HCT116 (cell line): ENCODE results near the gene ATN1. TPM values are rescaled to one million over a fixed set of nuclear protein-coding genes. Genes with fewer than 3 reads are reported as not detected.

Source experiments
- ATAC-seq: fragments of 200-7000 bp; cut with Tn5 transposase; 2 replicates; pipeline ENCODE4 v1.9.1; 2020; ENCODE audit warnings: mild to moderate bottlenecking, moderate library complexity
- BruUV-seq: library from RNA; stranded (reverse); fragments of 400-500 nt; replicated peaks from 2 replicates; lab custom pipeline; 2021; lab: Mats Ljungman, UMichigan
- CTCF ChIA-PET: fragments of 300-600 bp; sonication (Branson Sonifier 250); formaldehyde crosslinking; loops from one replicate; lab custom pipeline; 2021; ENCODE audit warnings: antibody characterized with exemption; lab: Charles Lee
- POLR2A ChIA-PET: fragments of 300-600, 350-600 bp; sonication (Branson Sonifier 250); formaldehyde crosslinking; loops from one replicate; lab custom pipeline; 2021; ENCODE audit warnings: antibody characterized with exemption; lab: Charles Lee
- RAD21 ChIA-PET, 2 experiments: fragments of 300-600 bp; sonication (Branson Sonifier 250); formaldehyde crosslinking; loops; one replicate each; lab custom pipeline; 2023; ENCODE audit warnings: low total read pairs in 2 of 2; ENCODE audit not compliant: uncharacterized antibody in 2 of 2, unreplicated experiment in 2 of 2, low non-redundant PET in 1 of 2; lab: Charles Lee
- DNase-seq: peaks from one replicate; pipeline ENCODE4 v3.0.0-alpha.2; 2010; ENCODE audit warnings: low read depth, low spot score
- H2AFZ ChIP-seq: fragments of 200-600 bp; shearing (Covaris generic), sonication (generic); 2 replicates; pipeline ENCODE4 v1.6.1; 2017; ENCODE audit warnings: low read depth, mixed run types, mixed read lengths, antibody characterized with exemption, low read length; ENCODE audit not compliant: poor library complexity, severe bottlenecking
- H3K27ac ChIP-seq: 2 replicates; pipeline ENCODE4 v1.5.1; 2012; ENCODE audit warnings: low read depth, low read length
- H3K27me3 ChIP-seq: fragments of 200-600 bp; sonication (generic); 2 replicates; pipeline ENCODE4 v1.6.1; 2016; ENCODE audit warnings: mixed run types, low read length, mixed read lengths; ENCODE audit not compliant: insufficient read depth
- H3K36me3 ChIP-seq, 2 experiments: fragments of 200-500 bp in 1 of 2; fragments of 200-600 bp in 1 of 2; sonication (Bioruptor generic) in 1 of 2; sonication (generic) in 1 of 2; 2 replicates each; pipeline versions ENCODE4 v1.5.1 to v1.6.1; 2014 to 2016; ENCODE audit warnings: low read length in 2 of 2, inconsistent platforms in 1 of 2, mixed read lengths in 1 of 2, mixed run types in 1 of 2; ENCODE audit not compliant: insufficient read depth in 2 of 2, control insufficient read depth in 1 of 2
- H3K4me1 ChIP-seq, 2 experiments: fragments of 200-600 bp in 1 of 2; sonication (generic) in 1 of 2; 2 replicates each; pipeline versions ENCODE4 v1.5.1 to v1.6.1; 2012 to 2017; ENCODE audit warnings: low read length in 2 of 2, inconsistent platforms in 1 of 2, mild to moderate bottlenecking in 1 of 2, mixed read lengths in 1 of 2, mixed run types in 1 of 2, moderate library complexity in 1 of 2; ENCODE audit not compliant: insufficient read depth in 2 of 2, control insufficient read depth in 1 of 2
- H3K4me2 ChIP-seq: fragments of 200-600 bp; sonication (generic); 2 replicates; pipeline ENCODE4 v1.6.1; 2017; ENCODE audit warnings: mixed run types, low read length, mixed read lengths
- H3K4me3 ChIP-seq, 2 experiments: fragments of 200-600 bp in 1 of 2; sonication (generic) in 1 of 2; replicated peaks in 1 of 2; 2 replicates each; pipeline ENCODE4 v1.5.1; 2011 to 2016; ENCODE audit warnings: low read length in 2 of 2, control low read depth in 1 of 2, low read depth in 1 of 2, mild to moderate bottlenecking in 1 of 2, mixed read lengths in 1 of 2, mixed run types in 1 of 2
- H3K79me2 ChIP-seq: fragments of 200-600 bp; sonication (generic); 2 replicates; pipeline ENCODE4 v1.6.1; 2017; ENCODE audit warnings: mild to moderate bottlenecking, mixed run types, low read length, moderate library complexity, mixed read lengths; ENCODE audit not compliant: insufficient read depth
- H3K9ac ChIP-seq: fragments of 200-600 bp; sonication (generic); 2 replicates; pipeline ENCODE4 v1.6.1; 2016; ENCODE audit warnings: low read length, mixed read lengths
- H3K9me2 ChIP-seq: fragments of 200-600 bp; sonication (generic), shearing (Covaris generic); 2 replicates; pipeline ENCODE4 v1.6.1; 2017; ENCODE audit warnings: mixed run types, mild to moderate bottlenecking, moderate library complexity; ENCODE audit not compliant: insufficient read depth
- H3K9me3 ChIP-seq, 2 experiments: fragments of 200-500 bp in 1 of 2; fragments of 200-600 bp in 1 of 2; sonication (Bioruptor generic) in 1 of 2; sonication (generic) in 1 of 2; 2 replicates each; pipeline ENCODE4 v1.6.1; 2014 to 2017; ENCODE audit warnings: low read length in 2 of 2, mixed read lengths in 2 of 2, inconsistent platforms in 1 of 2, low read depth in 1 of 2, mild to moderate bottlenecking in 1 of 2, mixed run types in 1 of 2, moderate library complexity in 1 of 2; ENCODE audit not compliant: control insufficient read depth in 1 of 2, insufficient read depth in 1 of 2
- H4K20me1 ChIP-seq: fragments of 200-600 bp; sonication (generic), shearing (Covaris generic); 2 replicates; pipeline ENCODE4 v1.6.1; 2017; ENCODE audit warnings: mixed run types, mild to moderate bottlenecking, moderate library complexity; ENCODE audit not compliant: insufficient read depth
- CBX3 ChIP-seq: IDR thresholded peaks from 2 replicates; pipeline ENCODE4 v1.6.1; 2012; ENCODE audit warnings: low read depth
- CEBPB ChIP-seq: IDR thresholded peaks from 2 replicates; pipeline ENCODE4 v1.6.1; 2012; ENCODE audit warnings: low read depth
- ELF1 ChIP-seq: IDR thresholded peaks from 2 replicates; pipeline ENCODE4 v1.6.1; 2012; ENCODE audit warnings: low read depth, borderline replicate concordance
- FOSL1 ChIP-seq: IDR thresholded peaks from 2 replicates; pipeline ENCODE4 v1.6.1; 2012; ENCODE audit warnings: low read depth
- POLR2A ChIP-seq: IDR thresholded peaks from 2 replicates; pipeline ENCODE4 v1.7.0; 2011; ENCODE audit warnings: borderline replicate concordance; ENCODE audit not compliant: insufficient read depth, insufficient read length; ENCODE audit errors: extremely low read depth
- SRF ChIP-seq: IDR thresholded peaks from 2 replicates; pipeline ENCODE4 v1.6.1; 2012; ENCODE audit warnings: low read depth
- YY1 ChIP-seq: IDR thresholded peaks from 2 replicates; pipeline ENCODE4 v1.6.1; 2011; ENCODE audit warnings: low read length, low read depth, moderate library complexity, mild to moderate bottlenecking; ENCODE audit not compliant: insufficient replicate concordance; ENCODE audit errors: extremely low read depth
- intact Hi-C: fragments of 100-400 bp; cut with micrococcal nuclease; formaldehyde crosslinking; loops from 2 replicates; pipeline ENCODE4 v1.10.0; 2022
- total RNA-seq: library from RNA; stranded (reverse); gene quantifications from one replicate; pipeline ENCODE4 v1.2.1, GENCODE V29; 2021; ENCODE audit not compliant: unreplicated experiment
- TF ChIP-seq, protein P1 (sequence below), 3 experiments: fragments of 200-600 bp in 1 of 3; sonication (generic) in 1 of 3; IDR thresholded peaks in 2 of 3; conservative IDR thresholded peaks in 1 of 3; 2 replicates each; pipeline ENCODE4 v1.5.1; 2012 to 2017; ENCODE audit warnings: low read depth in 2 of 3, low read length in 2 of 3, antibody characterized with exemption in 1 of 3, borderline replicate concordance in 1 of 3, control low read depth in 1 of 3, mild to moderate bottlenecking in 1 of 3, mixed read lengths in 1 of 3, mixed run types in 1 of 3, moderate library complexity in 1 of 3; ENCODE audit not compliant: insufficient read depth in 1 of 3
- TF ChIP-seq, protein P2 (sequence below): IDR thresholded peaks from 2 replicates; pipeline ENCODE4 v1.6.1; 2012; ENCODE audit warnings: low read depth
- TF ChIP-seq, protein P3 (sequence below): IDR thresholded peaks from 2 replicates; pipeline ENCODE4 v1.6.1; 2012
- TF ChIP-seq, protein P4 (sequence below): IDR thresholded peaks from 2 replicates; pipeline ENCODE4 v1.6.1; 2011; ENCODE audit warnings: mild to moderate bottlenecking, low read length, moderate library complexity; ENCODE audit not compliant: insufficient replicate concordance; ENCODE audit errors: extremely low read depth

Gene ATN1
- total RNA-seq, 1 experiment from 2014 or later: 104 TPM

DNA sequence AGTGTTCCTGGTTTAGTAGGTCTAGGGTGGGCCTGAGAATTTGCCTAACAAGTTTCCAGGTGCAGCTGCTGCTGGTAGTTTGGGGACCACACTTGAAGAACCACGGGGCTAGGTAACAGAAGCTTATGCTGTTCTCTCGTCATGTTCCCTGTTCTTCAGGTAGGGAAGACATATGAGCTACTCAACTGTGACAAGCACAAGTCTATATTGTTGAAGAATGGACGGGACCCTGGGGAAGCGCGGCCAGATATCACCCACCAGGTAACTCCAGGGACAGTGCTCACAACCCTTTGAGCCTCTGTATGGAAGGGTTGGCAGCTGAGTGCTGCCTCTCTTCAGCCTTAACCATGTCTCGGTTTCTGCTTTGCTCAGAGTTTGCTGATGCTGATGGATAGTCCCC, 46.4 kb downstream of the ATN1 start:
- POLR2A ChIA-PET: interaction anchor here (1.0 to 1.9 kb wide), 3 partner anchors 28 to 44 kb away, joined by 3 to 7 read pairs (median 3); partner anchors contain the start of genes C12orf57, LPCAT3 and RNU7-1

More for the DNA sequence above, 46.4 kb downstream of the ATN1 start:
- Histone ChIP-seq H3K9me3 (no peaks in the 10 kb centered on the region), H2AFZ (no peak overlapping the region), H3K27me3 (no peaks in the 10 kb centered on the region), H3K9ac (no peak overlapping the region), H3K9me2 (no peaks in the 10 kb centered on the region), H3K4me1 (peaks cover 7 to 13% of the 10 kb centered on the region in 2 experiments), H4K20me1 (no peaks in the 10 kb centered on the region), H3K4me3 (no peak overlapping the region), H3K4me2 (no peak overlapping the region), H3K79me2 (peaks cover 55% of the 10 kb centered on the region), H3K36me3 (peaks cover 37 to 54% of the 10 kb centered on the region in 2 experiments), H3K27ac (no peak overlapping the region)
- DNase-seq (no peak), ATAC-seq (no peak)
- CTCF ChIA-PET: no interaction called here
- intact Hi-C loops: loop anchor here (5.0 kb wide), 1 partner anchor 118 kb away; the partner anchor contains the start of gene C1R
- TF ChIP-seq YY1 (no peak), CBX3 (no peak), ELF1 (no peak), POLR2A (no peak), FOSL1 (no peak), SRF (no peak), CEBPB (no peak)
- TF ChIP-seq, protein P1, sequence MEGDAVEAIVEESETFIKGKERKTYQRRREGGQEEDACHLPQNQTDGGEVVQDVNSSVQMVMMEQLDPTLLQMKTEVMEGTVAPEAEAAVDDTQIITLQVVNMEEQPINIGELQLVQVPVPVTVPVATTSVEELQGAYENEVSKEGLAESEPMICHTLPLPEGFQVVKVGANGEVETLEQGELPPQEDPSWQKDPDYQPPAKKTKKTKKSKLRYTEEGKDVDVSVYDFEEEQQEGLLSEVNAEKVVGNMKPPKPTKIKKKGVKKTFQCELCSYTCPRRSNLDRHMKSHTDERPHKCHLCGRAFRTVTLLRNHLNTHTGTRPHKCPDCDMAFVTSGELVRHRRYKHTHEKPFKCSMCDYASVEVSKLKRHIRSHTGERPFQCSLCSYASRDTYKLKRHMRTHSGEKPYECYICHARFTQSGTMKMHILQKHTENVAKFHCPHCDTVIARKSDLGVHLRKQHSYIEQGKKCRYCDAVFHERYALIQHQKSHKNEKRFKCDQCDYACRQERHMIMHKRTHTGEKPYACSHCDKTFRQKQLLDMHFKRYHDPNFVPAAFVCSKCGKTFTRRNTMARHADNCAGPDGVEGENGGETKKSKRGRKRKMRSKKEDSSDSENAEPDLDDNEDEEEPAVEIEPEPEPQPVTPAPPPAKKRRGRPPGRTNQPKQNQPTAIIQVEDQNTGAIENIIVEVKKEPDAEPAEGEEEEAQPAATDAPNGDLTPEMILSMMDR (IDR thresholded peaks at IDR 0.05 in 2 of 3, conservative IDR thresholded peaks at IDR 0.05 in 1 of 3; ENCODE audit: borderline replicate concordance in 1 of 3, insufficient read depth in 1 of 3, low read depth in 2 of 3, low read length in 2 of 3): no peak
- TF ChIP-seq, protein P2, sequence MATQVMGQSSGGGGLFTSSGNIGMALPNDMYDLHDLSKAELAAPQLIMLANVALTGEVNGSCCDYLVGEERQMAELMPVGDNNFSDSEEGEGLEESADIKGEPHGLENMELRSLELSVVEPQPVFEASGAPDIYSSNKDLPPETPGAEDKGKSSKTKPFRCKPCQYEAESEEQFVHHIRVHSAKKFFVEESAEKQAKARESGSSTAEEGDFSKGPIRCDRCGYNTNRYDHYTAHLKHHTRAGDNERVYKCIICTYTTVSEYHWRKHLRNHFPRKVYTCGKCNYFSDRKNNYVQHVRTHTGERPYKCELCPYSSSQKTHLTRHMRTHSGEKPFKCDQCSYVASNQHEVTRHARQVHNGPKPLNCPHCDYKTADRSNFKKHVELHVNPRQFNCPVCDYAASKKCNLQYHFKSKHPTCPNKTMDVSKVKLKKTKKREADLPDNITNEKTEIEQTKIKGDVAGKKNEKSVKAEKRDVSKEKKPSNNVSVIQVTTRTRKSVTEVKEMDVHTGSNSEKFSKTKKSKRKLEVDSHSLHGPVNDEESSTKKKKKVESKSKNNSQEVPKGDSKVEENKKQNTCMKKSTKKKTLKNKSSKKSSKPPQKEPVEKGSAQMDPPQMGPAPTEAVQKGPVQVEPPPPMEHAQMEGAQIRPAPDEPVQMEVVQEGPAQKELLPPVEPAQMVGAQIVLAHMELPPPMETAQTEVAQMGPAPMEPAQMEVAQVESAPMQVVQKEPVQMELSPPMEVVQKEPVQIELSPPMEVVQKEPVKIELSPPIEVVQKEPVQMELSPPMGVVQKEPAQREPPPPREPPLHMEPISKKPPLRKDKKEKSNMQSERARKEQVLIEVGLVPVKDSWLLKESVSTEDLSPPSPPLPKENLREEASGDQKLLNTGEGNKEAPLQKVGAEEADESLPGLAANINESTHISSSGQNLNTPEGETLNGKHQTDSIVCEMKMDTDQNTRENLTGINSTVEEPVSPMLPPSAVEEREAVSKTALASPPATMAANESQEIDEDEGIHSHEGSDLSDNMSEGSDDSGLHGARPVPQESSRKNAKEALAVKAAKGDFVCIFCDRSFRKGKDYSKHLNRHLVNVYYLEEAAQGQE: no peak
- TF ChIP-seq, protein P3, sequence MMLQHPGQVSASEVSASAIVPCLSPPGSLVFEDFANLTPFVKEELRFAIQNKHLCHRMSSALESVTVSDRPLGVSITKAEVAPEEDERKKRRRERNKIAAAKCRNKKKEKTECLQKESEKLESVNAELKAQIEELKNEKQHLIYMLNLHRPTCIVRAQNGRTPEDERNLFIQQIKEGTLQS: no peak
- TF ChIP-seq, protein P4, sequence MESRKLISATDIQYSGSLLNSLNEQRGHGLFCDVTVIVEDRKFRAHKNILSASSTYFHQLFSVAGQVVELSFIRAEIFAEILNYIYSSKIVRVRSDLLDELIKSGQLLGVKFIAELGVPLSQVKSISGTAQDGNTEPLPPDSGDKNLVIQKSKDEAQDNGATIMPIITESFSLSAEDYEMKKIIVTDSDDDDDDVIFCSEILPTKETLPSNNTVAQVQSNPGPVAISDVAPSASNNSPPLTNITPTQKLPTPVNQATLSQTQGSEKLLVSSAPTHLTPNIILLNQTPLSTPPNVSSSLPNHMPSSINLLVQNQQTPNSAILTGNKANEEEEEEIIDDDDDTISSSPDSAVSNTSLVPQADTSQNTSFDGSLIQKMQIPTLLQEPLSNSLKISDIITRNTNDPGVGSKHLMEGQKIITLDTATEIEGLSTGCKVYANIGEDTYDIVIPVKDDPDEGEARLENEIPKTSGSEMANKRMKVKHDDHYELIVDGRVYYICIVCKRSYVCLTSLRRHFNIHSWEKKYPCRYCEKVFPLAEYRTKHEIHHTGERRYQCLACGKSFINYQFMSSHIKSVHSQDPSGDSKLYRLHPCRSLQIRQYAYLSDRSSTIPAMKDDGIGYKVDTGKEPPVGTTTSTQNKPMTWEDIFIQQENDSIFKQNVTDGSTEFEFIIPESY: no peak
- RAD21 ChIA-PET: no interaction called here
- BruUV-seq: no TSS peak
